Thoracic aorta (tissue), 2 donors: ENCODE measurements around the gene ADD1. TPM values are rescaled to one million over a fixed set of nuclear protein-coding genes. Genes with fewer than 3 reads are reported as not detected.
A peak's percentile ranks its signal among the peaks of the same experiment; 100 is the strongest.

Experiments used
- ATAC-seq: fragments of 150-250 bp; one replicate; pipeline ENCODE4 v1.8.0; 2017; ENCODE audit warnings: low read depth; ENCODE audit not compliant: insufficient number of reproducible peaks, low FRiP score
- DNase-seq: peaks from one replicate; pipeline ENCODE4 v3.0.0-alpha.2; 2020; ENCODE audit warnings: low spot score
- H3K27ac ChIP-seq, 2 donors: fragments of 200-600 bp; sonication (generic); 1 replicate in 1 of 2; 2 replicates in 1 of 2; pipeline ENCODE4 v1.5.1; 2016; ENCODE audit warnings: mild to moderate bottlenecking in 2 of 2, moderate library complexity in 2 of 2
- H3K27me3 ChIP-seq: fragments of 200-600 bp; sonication (generic); replicated peaks from 2 replicates; pipeline ENCODE4 v1.6.0; 2016; ENCODE audit warnings: mild to moderate bottlenecking; ENCODE audit not compliant: insufficient read depth
- H3K36me3 ChIP-seq: fragments of 200-600 bp; sonication (generic); one replicate; pipeline ENCODE4 v1.5.1; 2016
- H3K4me1 ChIP-seq, 2 donors: fragments of 200-600 bp; sonication (generic); 1 replicate in 1 of 2; 2 replicates in 1 of 2; pipeline versions ENCODE4 v1.5.1 to v1.6.0; 2016; ENCODE audit warnings: low read depth in 2 of 2, mild to moderate bottlenecking in 1 of 2; ENCODE audit not compliant: control insufficient read depth in 1 of 2
- H3K4me3 ChIP-seq: fragments of 200-600 bp; sonication (generic); 2 replicates; pipeline ENCODE4 v1.5.1; 2016; ENCODE audit warnings: mild to moderate bottlenecking
- H3K9me3 ChIP-seq: fragments of 200-600 bp; sonication (generic); 2 replicates; pipeline ENCODE4 v1.5.1; 2016
- CTCF ChIP-seq: fragments of 200-600 bp; sonication (generic); IDR thresholded peaks from one replicate; pipeline ENCODE4 v1.5.1; 2019; ENCODE audit warnings: antibody characterized with exemption
- total RNA-seq, 2 donors: library from RNA; depleted of rRNA; stranded (reverse); fragments of >200 nt; gene quantifications; one replicate each; pipeline versions ENCODE4 v1.1.0 to v1.2.3, GENCODE V29; 2016

Gene ADD1
- total RNA-seq, 2 donors from 2014 or later: 256 to 338 TPM

- Histone ChIP-seq H3K27ac (peak overlapping the region in 1 of 2 donors; percentile 42), H3K4me3 (no peak overlapping the region), H3K4me1 (peaks cover 8 to 11% of the 10 kb centered on the region in 2 donors), H3K27me3 (no peaks in the 10 kb centered on the region), H3K9me3 (no peaks in the 10 kb centered on the region), H3K36me3 (peaks cover 33% of the 10 kb centered on the region)
- TF ChIP-seq CTCF: no peak
- peak; percentile 45 for ATAC-seq
- DNase-seq: no peak
Observed at GRCh38 chr4:2882341-2882740, 38.7 kb downstream of the ADD1 start.

- H3K36me3 ChIP-seq: peaks cover 32% of the 10 kb centered on the region
- TF ChIP-seq CTCF: no peak
- H3K9me3 ChIP-seq: no peaks in the 10 kb centered on the region
- ATAC-seq (no peak), DNase-seq (no peak)
- H3K27ac ChIP-seq: no peak overlapping the region
- no peak overlapping the region for H3K4me3 ChIP-seq
- peaks cover 0 to 4% of the 10 kb centered on the region in 2 donors for H3K4me1 ChIP-seq
- H3K27me3 ChIP-seq: no peaks in the 10 kb centered on the region
Observed at GRCh38 chr4:2886161-2886560, 42.5 kb downstream of the ADD1 start.

- Histone ChIP-seq H3K27me3 (no peaks in the 10 kb centered on the region), H3K9me3 (no peaks in the 10 kb centered on the region), H3K4me1 (no peaks in the 10 kb centered on the region), H3K27ac (no peak overlapping the region), H3K36me3 (peaks cover 32% of the 10 kb centered on the region), H3K4me3 (no peak overlapping the region)
- no peak for ATAC-seq
- no peak for DNase-seq
- TF ChIP-seq CTCF: no peak
Observed at GRCh38 chr4:2886622-2887021, 43.0 kb downstream of the ADD1 start.

- no peak for DNase-seq
- Histone ChIP-seq H3K9me3 (no peaks in the 10 kb centered on the region), H3K27me3 (no peaks in the 10 kb centered on the region), H3K36me3 (peaks cover 32% of the 10 kb centered on the region), H3K27ac (no peak overlapping the region), H3K4me1 (no peaks in the 10 kb centered on the region), H3K4me3 (no peak overlapping the region)
- ATAC-seq: no peak
- no peak for TF ChIP-seq CTCF
Observed at GRCh38 chr4:2887343-2887742, 43.7 kb downstream of the ADD1 start.

- TF ChIP-seq CTCF: no peak
- peaks cover 4% of the 10 kb centered on the region in 2 donors for H3K4me1 ChIP-seq
- ATAC-seq (no peak), DNase-seq (no peak)
- no peaks in the 10 kb centered on the region for H3K9me3 ChIP-seq
- peaks cover 25% of the 10 kb centered on the region for H3K36me3 ChIP-seq
- no peak overlapping the region for H3K27ac ChIP-seq
- no peaks in the 10 kb centered on the region for H3K27me3 ChIP-seq
- no peak overlapping the region for H3K4me3 ChIP-seq
Observed at GRCh38 chr4:2888886-2889285, 45.2 kb downstream of the ADD1 start.
